Stimulated activated effector memory CD8-positive, alpha-beta T cell treated with anti-CD3 and anti-CD28 coated beads, Interleukin-12 subunit alpha, Interleukin-12 subunit beta, amount 100 ng/mL, for 72 hours (primary cell): ENCODE measurements around the gene VTN.

Experiments used
- ATAC-seq: fragments of 150-1000 bp; cut with Tn5 transposase; 2 replicates; pipeline ENCODE4 v1.10.0; 2021
- DNase-seq, 2 donors: peaks; one replicate each; pipeline ENCODE4 v3.0.0; 2021 to 2022; ENCODE audit warnings: low spot score in 2 of 2
- H3K27ac Mint-ChIP-seq: one replicate; pipeline ENCODE4 v1.8.0; 2022; ENCODE audit warnings: mild to moderate bottlenecking, mixed read lengths
- H3K36me3 Mint-ChIP-seq: one replicate; pipeline ENCODE4 v1.8.0; 2022; ENCODE audit warnings: mild to moderate bottlenecking, mixed read lengths
- H3K4me1 Mint-ChIP-seq: one replicate; pipeline ENCODE4 v1.8.0; 2022; ENCODE audit warnings: mixed read lengths
- H3K4me3 Mint-ChIP-seq: one replicate; pipeline ENCODE4 v1.8.0; 2022; ENCODE audit warnings: mild to moderate bottlenecking, mixed read lengths
- H3K9me3 Mint-ChIP-seq: one replicate; pipeline ENCODE4 v1.8.0; 2022; ENCODE audit warnings: mixed read lengths

Gene VTN

DNA sequence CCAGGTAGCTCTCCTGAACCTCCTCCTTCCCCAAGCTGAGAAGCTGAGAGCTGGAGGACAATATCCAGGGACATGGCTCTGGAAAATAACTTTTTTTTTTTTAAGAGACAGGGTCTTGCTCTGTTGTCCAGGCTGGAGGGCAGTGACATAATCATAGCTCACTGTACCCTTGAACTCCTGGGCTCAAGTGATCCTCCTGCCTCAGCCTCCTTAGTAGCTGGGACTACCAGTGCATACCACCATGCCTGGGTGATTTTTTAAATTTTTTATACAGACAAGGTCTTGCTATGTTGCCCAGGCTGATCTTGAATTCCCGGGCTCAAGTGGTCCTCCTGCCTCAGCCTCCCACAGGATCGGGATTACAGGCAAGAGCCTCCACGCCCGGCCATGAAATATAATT, 29.7 kb upstream of the VTN start:
- peaks cover 15% of the 10 kb centered on the region for H3K36me3 Mint-ChIP-seq
- H3K9me3 Mint-ChIP-seq, result no peaks in the 10 kb centered on the region
- H3K4me1 Mint-ChIP-seq, result no peaks in the 10 kb centered on the region
- ATAC-seq (no peak), DNase-seq (no peak)
- H3K4me3 Mint-ChIP-seq, result no peak overlapping the region
- H3K27ac Mint-ChIP-seq, result peak overlapping the region; percentile 75

DNA sequence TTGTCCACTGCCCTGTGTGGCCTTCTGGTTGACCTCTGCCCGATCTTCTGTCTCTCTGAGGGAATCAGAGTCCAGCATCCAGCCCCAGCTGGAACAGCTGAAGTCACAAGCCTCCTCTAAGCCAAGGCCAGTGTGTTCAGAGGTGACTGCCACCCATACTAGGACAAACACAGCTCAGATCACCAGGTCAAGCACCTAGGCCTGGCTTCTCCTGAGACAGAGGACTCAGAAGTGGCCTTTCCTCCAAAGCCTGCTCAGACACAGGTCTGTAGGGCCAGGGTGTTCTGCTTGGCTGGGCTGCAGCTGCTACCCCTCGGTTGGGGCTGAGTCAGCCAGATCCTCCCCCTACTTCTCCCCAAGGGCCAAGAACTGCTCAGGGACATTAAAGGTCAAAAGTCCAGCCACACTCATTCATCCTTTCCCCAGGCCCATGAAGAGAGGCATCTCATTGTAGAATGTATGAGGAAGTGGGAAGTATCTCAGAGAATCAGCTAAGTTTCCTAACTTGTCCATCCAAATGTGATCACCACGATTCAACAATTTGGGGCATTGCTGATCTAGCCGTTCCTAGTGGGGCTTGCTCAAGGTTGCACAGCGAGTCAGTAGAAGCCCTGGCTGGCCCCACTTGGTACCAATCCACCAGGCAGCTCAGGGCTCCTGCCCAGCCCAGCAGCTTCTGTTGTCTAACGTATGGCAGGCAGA, 28.3 kb upstream of the VTN start:
- Mint-ChIP-seq H3K36me3 (peaks cover 17% of the 10 kb centered on the region), H3K9me3 (no peaks in the 10 kb centered on the region), H3K4me1 (no peaks in the 10 kb centered on the region), H3K4me3 (no peak overlapping the region), H3K27ac (peak overlapping the region; percentile 75)
- ATAC-seq (no peak), DNase-seq (no peak)

DNA sequence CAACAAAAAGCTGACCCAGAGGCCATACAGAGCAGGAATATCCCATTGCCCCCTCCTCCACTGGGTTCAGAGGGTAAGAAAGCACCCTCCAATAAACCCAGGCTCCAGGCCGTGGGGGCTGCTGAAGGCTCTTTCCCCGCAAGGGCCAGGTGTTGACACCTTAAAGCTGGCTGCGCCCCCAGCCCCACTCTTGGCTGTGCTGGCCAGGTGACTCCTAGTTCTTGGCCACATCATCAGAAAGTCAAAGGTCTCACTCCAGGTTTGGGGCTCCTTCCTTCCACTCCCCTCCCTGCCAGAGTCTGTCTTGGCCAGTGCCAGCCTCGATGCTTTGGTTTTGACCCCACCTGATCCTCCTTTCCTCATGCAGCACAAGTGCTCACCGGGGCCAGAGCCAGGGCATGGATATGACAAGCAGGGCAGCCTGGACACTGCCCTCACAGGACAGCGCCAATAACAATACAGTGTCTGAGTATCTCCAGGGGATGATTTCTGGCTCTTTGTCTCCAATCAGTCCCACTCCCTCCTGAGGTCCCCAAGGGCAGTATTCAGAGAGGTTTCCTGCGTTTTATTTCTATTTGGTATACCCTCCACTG, 27.7 kb upstream of the VTN start:
- Mint-ChIP-seq H3K4me1 (no peaks in the 10 kb centered on the region), H3K27ac (peak overlapping the region; percentile 75), H3K4me3 (no peak overlapping the region), H3K9me3 (no peaks in the 10 kb centered on the region), H3K36me3 (peaks cover 23% of the 10 kb centered on the region)
- ATAC-seq, result no peak
- DNase-seq, result no peak

DNA sequence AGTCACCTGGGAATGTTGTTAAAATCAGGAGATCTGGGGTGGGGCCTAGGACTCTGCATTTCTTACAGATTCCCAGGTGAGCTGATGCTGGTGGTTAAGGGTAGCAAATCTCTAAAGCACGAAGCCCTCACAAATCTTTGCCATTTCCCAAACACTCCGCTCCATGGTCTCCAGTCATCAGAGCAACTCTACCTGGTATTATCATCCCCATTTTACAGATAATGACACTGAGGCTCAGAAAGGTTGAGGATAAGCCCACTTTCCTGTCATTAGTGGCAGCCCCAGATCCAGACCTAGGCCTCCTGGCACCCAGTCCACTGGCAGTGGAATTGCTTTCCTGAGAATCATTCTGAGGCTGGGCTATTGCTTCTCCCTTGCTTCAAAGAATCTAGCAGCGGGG, 27.2 kb upstream of the VTN start:
- no peak overlapping the region for H3K4me3 Mint-ChIP-seq
- H3K9me3 Mint-ChIP-seq, result no peaks in the 10 kb centered on the region
- no peaks in the 10 kb centered on the region for H3K4me1 Mint-ChIP-seq
- H3K27ac Mint-ChIP-seq, result peak overlapping the region; percentile 75
- ATAC-seq (no peak), DNase-seq (no peak)
- peaks cover 28% of the 10 kb centered on the region for H3K36me3 Mint-ChIP-seq

DNA sequence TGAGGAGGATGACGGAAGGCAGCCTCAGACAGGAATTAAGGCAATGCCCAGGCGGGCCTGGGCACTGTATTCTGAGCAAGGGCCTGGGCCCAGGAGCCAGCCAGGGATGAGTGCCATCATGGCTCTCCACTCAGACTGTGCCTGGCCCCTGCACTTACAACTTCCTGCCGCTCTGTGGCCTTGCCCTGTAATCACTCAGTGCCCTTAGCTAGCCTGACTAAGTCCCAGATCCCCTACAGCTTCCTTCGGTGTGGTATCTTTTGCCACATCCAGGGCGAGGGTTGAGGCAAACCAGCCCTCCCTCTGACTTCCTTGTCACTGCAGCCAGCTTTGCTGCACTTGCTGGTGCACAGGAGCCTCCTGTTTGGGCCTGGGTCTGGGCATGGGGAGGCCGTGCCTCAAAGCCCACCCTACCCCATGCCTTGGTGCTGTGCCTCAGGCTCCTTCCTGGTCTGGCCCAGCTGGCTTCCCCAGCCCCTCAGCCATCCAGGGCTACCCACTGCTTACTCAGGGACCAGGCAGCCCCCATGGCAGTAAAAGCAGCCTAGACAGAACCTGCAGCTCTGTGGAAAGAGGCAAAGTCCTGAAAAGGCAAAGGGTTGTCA, 26.6 kb upstream of the VTN start:
- no peak for DNase-seq
- no peak overlapping the region for H3K27ac Mint-ChIP-seq
- H3K36me3 Mint-ChIP-seq, result peaks cover 34% of the 10 kb centered on the region

DNA sequence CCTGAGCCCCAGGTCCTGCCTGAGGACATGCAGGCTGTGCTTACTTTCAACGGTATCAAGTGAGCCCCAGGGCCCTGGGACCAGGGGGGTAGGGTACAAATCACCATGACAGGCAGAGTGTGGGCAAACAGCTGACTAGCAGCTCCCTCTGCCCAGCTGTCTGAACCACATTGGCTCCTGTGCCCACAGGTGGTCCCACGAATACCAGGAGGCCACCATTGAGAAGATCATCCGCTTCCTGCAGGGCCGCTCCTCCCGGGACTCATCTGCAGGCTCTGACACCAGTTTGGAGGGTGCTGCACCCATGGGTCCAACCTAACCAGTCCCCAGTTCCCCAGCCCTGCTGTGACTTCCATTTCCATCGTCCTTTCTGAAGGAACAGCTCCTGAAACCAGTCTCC, 25.9 kb upstream of the VTN start:
- H3K9me3 Mint-ChIP-seq, result no peaks in the 10 kb centered on the region
- H3K27ac Mint-ChIP-seq, result no peak overlapping the region
- no peaks in the 10 kb centered on the region for H3K4me1 Mint-ChIP-seq
- H3K4me3 Mint-ChIP-seq, result no peak overlapping the region
- no peak for ATAC-seq
- H3K36me3 Mint-ChIP-seq, result peaks cover 41% of the 10 kb centered on the region
- no peak for DNase-seq

More for the DNA sequence above, 26.6 kb upstream of the VTN start:
- peak; percentile 43 for ATAC-seq
- H3K4me1 Mint-ChIP-seq, result no peaks in the 10 kb centered on the region
- H3K4me3 Mint-ChIP-seq, result no peak overlapping the region
- no peaks in the 10 kb centered on the region for H3K9me3 Mint-ChIP-seq

DNA sequence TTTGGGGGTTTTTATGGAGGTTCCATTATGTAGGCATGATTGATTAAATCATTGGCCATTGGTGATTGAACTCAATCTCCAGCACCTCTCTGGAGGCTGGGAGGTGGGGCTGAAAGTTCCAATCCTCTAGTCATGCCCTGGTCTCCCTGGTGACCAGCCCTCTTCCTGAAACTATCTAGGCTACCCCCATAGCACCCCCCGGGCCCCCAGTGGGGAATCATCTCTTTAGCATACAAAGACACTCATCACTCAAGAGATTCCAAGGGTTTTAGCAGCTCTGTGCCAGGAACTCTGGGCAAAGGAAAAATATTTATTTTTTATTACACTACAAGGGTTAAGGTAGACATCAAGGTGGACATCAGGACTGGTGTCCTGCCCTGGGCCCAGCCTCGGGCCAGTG, 25.3 kb upstream of the VTN start:
- Mint-ChIP-seq H3K27ac (no peak overlapping the region), H3K4me1 (no peaks in the 10 kb centered on the region), H3K9me3 (no peaks in the 10 kb centered on the region), H3K36me3 (peaks cover 47% of the 10 kb centered on the region), H3K4me3 (no peak overlapping the region)
- DNase-seq (no peak), ATAC-seq (no peak)

DNA sequence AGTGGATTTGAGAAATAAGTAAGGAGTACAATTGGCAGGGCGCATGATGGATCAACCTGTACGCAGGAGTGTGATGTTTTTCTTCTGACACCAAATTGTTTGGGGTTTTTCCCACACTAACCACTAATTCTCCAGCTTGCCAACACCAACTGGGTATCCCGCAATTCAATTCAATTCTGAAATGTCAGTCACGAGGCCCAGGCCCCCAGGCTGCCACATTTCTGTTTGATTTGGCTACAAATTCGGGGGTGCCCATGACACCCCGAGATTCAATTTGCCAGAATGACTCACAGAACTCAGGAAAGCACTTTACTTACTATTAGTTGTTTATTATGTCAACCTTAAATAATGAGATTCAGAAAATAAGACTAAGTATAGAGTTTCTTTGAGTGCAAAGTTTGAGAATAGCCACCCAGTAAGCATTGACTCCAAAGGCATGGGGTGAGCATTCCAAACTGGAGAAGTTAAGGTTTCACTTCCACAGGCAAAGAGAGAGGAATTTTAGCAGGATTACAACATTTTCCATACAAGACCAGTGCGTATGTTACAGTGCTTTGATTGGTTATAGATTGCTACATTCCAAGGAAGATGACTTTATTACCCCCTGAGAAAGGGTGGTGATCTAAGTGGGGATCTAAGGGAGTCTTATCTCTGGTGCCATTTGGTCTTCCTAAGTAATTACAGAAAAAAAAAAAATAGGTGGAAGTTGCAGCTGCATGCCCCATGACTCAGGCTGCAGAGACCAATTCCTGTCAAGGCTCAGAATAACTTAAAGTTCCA, 24.4 kb upstream of the VTN start:
- Mint-ChIP-seq H3K4me3 (no peak overlapping the region), H3K27ac (no peak overlapping the region), H3K9me3 (no peaks in the 10 kb centered on the region), H3K36me3 (peaks cover 56% of the 10 kb centered on the region), H3K4me1 (no peaks in the 10 kb centered on the region)
- DNase-seq (no peak), ATAC-seq (no peak)

DNA sequence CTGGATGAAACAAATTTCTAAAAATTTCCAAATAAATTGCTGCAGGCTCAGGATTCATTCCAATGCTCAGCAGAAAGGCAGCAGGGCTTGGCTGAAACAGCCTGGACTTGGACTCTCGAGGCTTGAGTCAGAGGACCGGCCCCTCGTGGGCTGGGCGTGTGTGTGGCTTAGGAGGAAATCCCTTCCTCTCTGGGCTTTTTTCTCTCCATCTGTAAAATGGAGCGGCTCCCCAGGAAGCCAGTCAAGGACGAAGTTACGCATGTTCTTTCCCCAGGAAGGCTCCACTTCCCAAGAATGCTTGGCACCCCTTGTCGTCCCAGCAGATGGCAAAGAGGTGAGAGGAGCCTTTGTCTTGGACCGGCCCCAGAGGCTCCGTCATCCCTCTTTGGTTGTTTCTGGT, 22.4 kb upstream of the VTN start:
- DNase-seq (no peak), ATAC-seq (no peak)
- Mint-ChIP-seq H3K9me3 (no peaks in the 10 kb centered on the region), H3K27ac (no peak overlapping the region), H3K4me1 (peaks cover 5% of the 10 kb centered on the region), H3K36me3 (peaks cover 75% of the 10 kb centered on the region), H3K4me3 (no peak overlapping the region)

DNA sequence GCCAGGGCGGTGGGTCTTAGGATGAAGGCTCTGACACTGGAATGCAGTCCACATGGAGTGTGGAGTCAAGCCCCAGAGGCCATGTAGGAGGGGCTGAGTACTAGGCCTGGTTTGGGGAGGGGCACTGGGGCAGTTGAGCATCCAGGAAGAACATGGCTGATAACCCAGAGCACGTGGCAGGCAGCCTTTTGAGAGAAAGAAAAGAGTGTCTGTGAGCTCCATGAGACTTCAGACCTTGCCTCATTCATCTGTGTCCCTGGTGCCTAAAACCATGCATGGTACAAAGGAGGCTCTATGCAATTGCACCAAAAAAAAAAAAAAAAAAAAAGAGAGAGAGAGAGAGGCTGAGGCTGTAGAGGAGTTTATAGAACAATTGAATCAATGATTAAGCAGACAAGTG, 21.3 kb upstream of the VTN start:
- DNase-seq, result no peak
- Mint-ChIP-seq H3K36me3 (peaks cover 86% of the 10 kb centered on the region), H3K9me3 (no peaks in the 10 kb centered on the region), H3K4me3 (no peak overlapping the region), H3K4me1 (peaks cover 7% of the 10 kb centered on the region), H3K27ac (no peak overlapping the region)
- ATAC-seq, result no peak

DNA sequence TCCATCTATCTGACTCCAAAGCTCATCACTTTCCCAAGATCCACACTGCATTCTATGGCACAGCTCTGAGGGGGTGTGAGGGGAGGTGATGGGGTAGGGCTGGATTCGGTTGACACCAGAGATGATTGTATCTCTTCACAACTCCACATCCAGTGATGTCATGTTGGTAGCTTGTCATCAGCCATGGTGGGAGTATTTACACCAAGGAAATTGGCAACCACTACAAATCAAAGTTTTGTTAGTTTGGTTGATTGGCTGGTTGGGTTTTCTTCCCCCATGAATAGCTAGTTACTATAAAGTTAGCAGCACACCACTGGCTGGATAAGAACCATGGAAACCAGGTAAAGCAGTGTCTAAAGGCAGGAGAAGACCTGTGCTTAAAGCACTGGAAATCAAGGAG, 20.9 kb upstream of the VTN start:
- H3K4me3 Mint-ChIP-seq, result no peak overlapping the region
- H3K36me3 Mint-ChIP-seq, result peaks cover 90% of the 10 kb centered on the region
- peaks cover 7% of the 10 kb centered on the region for H3K4me1 Mint-ChIP-seq
- no peak overlapping the region for H3K27ac Mint-ChIP-seq
- no peaks in the 10 kb centered on the region for H3K9me3 Mint-ChIP-seq
- ATAC-seq (no peak), DNase-seq (no peak)

DNA sequence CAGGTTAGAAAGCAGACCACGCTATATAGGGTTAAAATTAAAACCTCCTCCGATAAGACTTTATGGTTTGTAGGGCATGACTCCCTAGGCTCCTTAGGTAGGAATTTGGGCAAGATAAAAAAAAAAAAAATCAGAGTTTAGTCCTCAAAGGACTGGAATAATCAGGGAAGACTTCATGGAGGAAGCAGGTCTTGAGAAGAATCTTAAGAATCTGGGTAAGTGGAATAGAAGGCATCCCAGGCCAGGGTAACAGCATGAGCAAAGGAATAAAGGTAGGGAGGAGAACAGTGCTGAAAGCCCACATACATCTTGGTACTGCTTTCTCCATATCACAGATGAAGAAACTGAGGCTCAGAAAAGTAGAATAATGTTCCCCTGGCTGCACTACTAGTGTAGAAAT, 20.5 kb upstream of the VTN start:
- Mint-ChIP-seq H3K4me1 (peaks cover 9% of the 10 kb centered on the region), H3K36me3 (peaks cover 93% of the 10 kb centered on the region)

DNA sequence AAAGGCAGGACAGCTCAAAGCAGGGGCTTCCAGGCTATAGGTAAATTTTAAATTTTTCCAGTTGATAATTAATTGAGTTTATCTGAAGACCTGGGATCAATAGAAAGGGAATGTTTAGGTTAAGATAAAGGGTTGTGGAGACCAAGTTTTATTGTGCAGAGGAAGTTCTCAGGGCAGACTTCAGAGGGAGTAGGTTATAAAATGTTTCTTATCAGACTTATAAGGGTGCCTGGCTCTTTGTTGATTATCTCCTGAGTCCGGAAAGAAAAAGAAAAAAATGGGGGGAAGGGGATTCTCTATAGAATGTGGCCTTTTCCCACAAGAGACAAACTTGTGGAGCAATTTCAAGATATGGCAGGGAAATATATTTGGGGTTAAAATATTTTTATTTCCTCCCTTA, 20.0 kb upstream of the VTN start:
- no peak for ATAC-seq
- Mint-ChIP-seq H3K36me3 (peaks cover 93% of the 10 kb centered on the region), H3K27ac (peak overlapping the region; percentile 3)

More for the DNA sequence above, 20.5 kb upstream of the VTN start:
- no peak for DNase-seq
- ATAC-seq, result no peak
- H3K27ac Mint-ChIP-seq, result no peak overlapping the region
- H3K4me3 Mint-ChIP-seq, result no peak overlapping the region
- no peaks in the 10 kb centered on the region for H3K9me3 Mint-ChIP-seq

DNA sequence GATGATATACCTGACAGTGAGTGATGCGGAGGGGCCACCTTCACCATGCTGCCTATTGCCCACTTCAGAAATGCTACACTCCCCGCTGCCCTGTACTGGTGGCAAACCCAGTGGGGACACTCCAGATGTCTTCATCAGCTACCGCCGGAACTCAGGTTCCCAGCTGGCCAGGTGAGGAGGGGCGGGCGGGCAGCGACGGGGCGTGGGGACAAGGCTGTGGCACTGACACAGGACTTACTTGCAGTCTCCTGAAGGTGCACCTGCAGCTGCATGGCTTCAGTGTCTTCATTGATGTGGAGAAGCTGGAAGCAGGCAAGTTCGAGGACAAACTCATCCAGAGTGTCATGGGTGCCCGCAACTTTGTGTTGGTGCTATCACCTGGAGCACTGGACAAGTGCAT, 18.0 kb upstream of the VTN start:
- H3K36me3 Mint-ChIP-seq, result peaks cover 79% of the 10 kb centered on the region

More for the DNA sequence above, 20.0 kb upstream of the VTN start:
- Mint-ChIP-seq H3K9me3 (no peaks in the 10 kb centered on the region), H3K4me3 (no peak overlapping the region), H3K4me1 (peaks cover 13% of the 10 kb centered on the region)
- DNase-seq, result no peak

DNA sequence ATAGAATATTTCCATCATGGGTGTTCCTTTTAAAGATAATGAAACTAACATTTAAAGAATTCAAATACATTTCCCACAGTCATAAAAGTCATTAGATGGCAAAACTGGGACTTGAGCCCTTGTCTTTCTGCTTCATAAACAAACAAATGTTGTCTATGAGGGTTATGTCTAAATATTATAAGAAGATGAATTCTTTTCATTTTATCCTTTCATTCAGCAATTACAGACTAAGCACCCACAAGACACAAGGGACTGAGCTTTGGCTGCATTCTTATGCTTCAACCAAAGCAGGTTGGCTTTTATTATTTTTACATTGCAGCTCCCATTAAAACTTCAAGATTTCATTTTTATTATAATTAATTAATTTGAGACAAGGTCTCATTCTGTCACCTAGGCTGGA, 16.3 kb upstream of the VTN start:
- no peaks in the 10 kb centered on the region for H3K9me3 Mint-ChIP-seq
- ATAC-seq (no peak), DNase-seq (no peak)
- H3K4me1 Mint-ChIP-seq, result peaks cover 31% of the 10 kb centered on the region
- no peak overlapping the region for H3K27ac Mint-ChIP-seq
- no peak overlapping the region for H3K4me3 Mint-ChIP-seq
- H3K36me3 Mint-ChIP-seq, result peaks cover 62% of the 10 kb centered on the region

More for the DNA sequence above, 18.0 kb upstream of the VTN start:
- ATAC-seq (no peak), DNase-seq (no peak)
- Mint-ChIP-seq H3K4me1 (peaks cover 25% of the 10 kb centered on the region), H3K9me3 (no peaks in the 10 kb centered on the region), H3K4me3 (no peak overlapping the region), H3K27ac (no peak overlapping the region)
